HT1080 (cell line): Measurements from ENCODE around the gene ADAMTS13. TPM values are rescaled to one million over a fixed set of nuclear protein-coding genes. Genes with fewer than 3 reads are reported as not detected.
"Not testable (repeated sequence)": the region's sequence is repeated elsewhere in the genome, so short reads cannot be mapped to it uniquely, and the experiment has no call there.

Experiments used
- DNase-seq: peaks from one replicate; pipeline ENCODE4 v3.0.0-alpha.2; 2015; ENCODE audit warnings: low read depth
- total RNA-seq: library from RNA; depleted of rRNA; stranded (reverse); fragments of >200 nt; shearing (Covaris generic); gene quantifications from 2 replicates; pipeline ENCODE4 v1.2.3, GENCODE V29; 2014

Gene ADAMTS13
- total RNA-seq, 1 experiment from 2014 or later = 0.19 TPM

GRCh38 chr9:133391449-133391848 is 30.7 kb upstream of the ADAMTS13 start:
- not testable (repeated sequence) for DNase-seq

GRCh38 chr9:133392308-133392707 is 29.9 kb upstream of the ADAMTS13 start:
- not testable (repeated sequence) for DNase-seq

GRCh38 chr9:133393399-133393798 is 28.8 kb upstream of the ADAMTS13 start:
- DNase-seq = no peak

GRCh38 chr9:133394687-133395271 is 27.4 kb upstream of the ADAMTS13 start:
- DNase-seq = no peak

GRCh38 chr9:133396952-133397351 is 25.2 kb upstream of the ADAMTS13 start:
- no peak for DNase-seq

- DNase-seq = no peak
Measured at GRCh38 chr9:133397370-133397769, 24.8 kb upstream of the ADAMTS13 start.

- no peak for DNase-seq
Measured at GRCh38 chr9:133397895-133398294, 24.3 kb upstream of the ADAMTS13 start.

- DNase-seq = no peak
Measured at GRCh38 chr9:133400292-133400691, 21.9 kb upstream of the ADAMTS13 start.

- DNase-seq = no peak
Measured at GRCh38 chr9:133401588-133401987, 20.6 kb upstream of the ADAMTS13 start.

GRCh38 chr9:133402689-133403088 is 19.5 kb upstream of the ADAMTS13 start:
- DNase-seq = no peak

- peak; percentile 30 for DNase-seq
Measured at GRCh38 chr9:133403766-133404453, 18.3 kb upstream of the ADAMTS13 start.

- DNase-seq = no peak
Measured at GRCh38 chr9:133404454-133405002, 17.6 kb upstream of the ADAMTS13 start.

- peak; percentile 25 for DNase-seq
Measured at GRCh38 chr9:133405508-133406438, 16.4 kb upstream of the ADAMTS13 start.

- peak; percentile 74 for DNase-seq
Measured at GRCh38 chr9:133406480-133407307, 15.5 kb upstream of the ADAMTS13 start.

GRCh38 chr9:133408042-133408441 is 14.1 kb upstream of the ADAMTS13 start:
- DNase-seq = no peak

- no peak for DNase-seq
Measured at GRCh38 chr9:133415170-133415569, 7.0 kb upstream of the ADAMTS13 start.

- DNase-seq = peak; percentile 91
Measured at GRCh38 chr9:133417541-133418461, 4.4 kb upstream of the ADAMTS13 start, which contains the start of gene REXO4. REXO4 (minus strand) TSS chr9:133418010; CDS start chr9:133417844, 166 bp downstream.

GRCh38 chr9:133419005-133419404 is 3.2 kb upstream of the ADAMTS13 start:
- no peak for DNase-seq

- DNase-seq = no peak
Measured at GRCh38 chr9:133420392-133420827, 1.8 kb upstream of the ADAMTS13 start.

- no peak for DNase-seq
Measured at GRCh38 chr9:133423216-133423615, 1.0 kb downstream of the ADAMTS13 start.
